Fibroblast of villous mesenchyme (primary cell): Measurements from ENCODE around the gene FBXO40. TPM values are rescaled to one million over a fixed set of nuclear protein-coding genes. Genes with fewer than 3 reads are reported as not detected.

Experiments
- small RNA-seq: library from RNA; depleted of rRNA; stranded (forward); fragments of <200 nt; gene quantifications from one replicate; pipeline ENCODE3, GENCODE V24; 2012
- total RNA-seq: library from RNA; depleted of rRNA; stranded (reverse); fragments of >200 nt; gene quantifications from 2 replicates; pipeline ENCODE4 v1.2.3, GENCODE V29; 2012

FBXO40 gene
- total RNA-seq, 1 donor, result not detected

Small RNAs within 50 kb of the gene (small RNA-seq; reads per million reads assigned to genes)
- not detected for gene RNU4-62P

Other genes with a start within 250 kb of the FBXO40 start
- 6.4 and 6.9 TPM in 2 replicates for gene POLQ, start 47.4 kb upstream of the FBXO40 start, total RNA-seq
- not detected in 2 replicates for gene ARGFX, start 25.4 kb upstream of the FBXO40 start, total RNA-seq
- gene HCLS1, start 67.5 kb downstream of the FBXO40 start, total RNA-seq, result 0.86 and 4.8 TPM in 2 replicates
- gene GOLGB1, start 156.4 kb downstream of the FBXO40 start, total RNA-seq, result 51.8 and 60.6 TPM in 2 replicates
- 17.7 and 18.1 TPM in 2 replicates for gene IQCB1, start 241.7 kb downstream of the FBXO40 start, total RNA-seq
- gene EAF2, start 241.8 kb downstream of the FBXO40 start, total RNA-seq, result 0.32 and 0.43 TPM in 2 replicates